Endothelial cell of umbilical vein (primary cell): ENCODE measurements around the gene IRF9. TPM values are rescaled to one million over a fixed set of nuclear protein-coding genes. Genes with fewer than 3 reads are reported as not detected.
"Not testable (repeated sequence)": the region's sequence is repeated elsewhere in the genome, so short reads cannot be mapped to it uniquely, and the experiment has no call there.

ENCODE experiments used
- BruUV-seq: library from RNA; stranded (reverse); fragments of 400-500 nt; replicated peaks from 2 replicates; lab custom pipeline; 2021; lab: Mats Ljungman, UMichigan
- CTCF ChIA-PET: fragments of 300-600, 350-600 bp; sonication (Branson Sonifier 250); formaldehyde crosslinking; loops from one replicate; lab custom pipeline; 2021; ENCODE audit warnings: antibody characterized with exemption, inconsistent platforms; lab: Charles Lee
- POLR2A ChIA-PET: fragments of 300-600, 350-600 bp; sonication (Branson Sonifier 250); formaldehyde crosslinking; loops from one replicate; lab custom pipeline; 2021; ENCODE audit warnings: antibody characterized with exemption, inconsistent platforms; lab: Charles Lee
- DNase-seq: peaks from one replicate; pipeline ENCODE4 v3.0.0-alpha.2; 2011; ENCODE audit warnings: low read depth, low spot score
- FAIRE-seq: peaks from 2 replicates; lab custom pipeline; 2011; peaks lifted over from hg19 to GRCh38; lab: Jason Lieb, UNC
- H2AFZ ChIP-seq: 2 replicates; pipeline ENCODE4 v1.6.0; 2012; ENCODE audit warnings: low read depth, low read length, control low read depth, inconsistent platforms
- H3K27ac ChIP-seq: 2 replicates; pipeline ENCODE4 v1.5.1; 2011; ENCODE audit warnings: low read depth, mild to moderate bottlenecking, control low read depth, low read length, moderate library complexity; ENCODE audit not compliant: insufficient read depth
- H3K27me3 ChIP-seq, 2 experiments: 2 replicates each; pipeline versions ENCODE4 v1.6.0 to v1.6.1; 2011; ENCODE audit warnings: low read length in 2 of 2, mixed read lengths in 1 of 2; ENCODE audit not compliant: control insufficient read depth in 2 of 2, insufficient read depth in 2 of 2
- H3K36me3 ChIP-seq, 2 experiments: 2 replicates in 1 of 2; 3 replicates in 1 of 2; pipeline ENCODE4 v1.5.1; 2011; ENCODE audit warnings: low read length in 2 of 2, mild to moderate bottlenecking in 1 of 2, moderate library complexity in 1 of 2; ENCODE audit not compliant: control insufficient read depth in 2 of 2, insufficient read depth in 2 of 2; ENCODE audit errors: extremely low read depth in 1 of 2
- H3K4me1 ChIP-seq: 3 replicates; pipeline ENCODE4 v1.5.1; 2011; ENCODE audit warnings: mild to moderate bottlenecking, low read length; ENCODE audit not compliant: control insufficient read depth, insufficient read depth; ENCODE audit errors: extremely low read depth
- H3K4me2 ChIP-seq: 2 replicates; pipeline ENCODE4 v1.6.1; 2011; ENCODE audit warnings: low read length, control low read depth, mixed read lengths; ENCODE audit not compliant: insufficient read depth
- H3K4me3 ChIP-seq, 3 experiments: fragments of 200-600 bp in 1 of 3; sonication (generic), shearing (Covaris generic) in 1 of 3; replicated peaks in 1 of 3; 2 replicates each; pipeline ENCODE4 v1.5.1; 2011 to 2016; ENCODE audit warnings: control low read depth in 3 of 3, low read length in 3 of 3, mild to moderate bottlenecking in 2 of 3, inconsistent platforms in 1 of 3, low read depth in 1 of 3, moderate library complexity in 1 of 3; ENCODE audit not compliant: insufficient read depth in 1 of 3
- H3K79me2 ChIP-seq: 2 replicates; pipeline ENCODE4 v1.6.0; 2012; ENCODE audit warnings: low read length, inconsistent platforms; ENCODE audit not compliant: control insufficient read depth, insufficient read depth
- H3K9ac ChIP-seq: replicated peaks from 2 replicates; pipeline ENCODE3; 2011; ENCODE audit warnings: low read length, control low read depth; ENCODE audit not compliant: insufficient read depth; ENCODE audit errors: extremely low read depth
- H3K9me1 ChIP-seq: replicated peaks from 3 replicates; pipeline ENCODE4 v1.6.0; 2011; ENCODE audit warnings: mild to moderate bottlenecking, low read length; ENCODE audit not compliant: control insufficient read depth, insufficient read depth; ENCODE audit errors: extremely low read depth
- H3K9me3 ChIP-seq: replicated peaks from 2 replicates; pipeline ENCODE4 v1.5.1; 2012; ENCODE audit warnings: low read length, inconsistent platforms; ENCODE audit not compliant: control insufficient read depth, insufficient read depth
- H4K20me1 ChIP-seq: replicated peaks from 2 replicates; pipeline ENCODE3; 2011; ENCODE audit warnings: mild to moderate bottlenecking, low read length; ENCODE audit not compliant: control insufficient read depth, insufficient read depth; ENCODE audit errors: extremely low read depth
- EZH2 ChIP-seq: IDR thresholded peaks from 2 replicates; pipeline ENCODE4 v1.6.1; 2012; ENCODE audit warnings: borderline replicate concordance, low read depth, mild to moderate bottlenecking, moderate library complexity, low read length, inconsistent platforms; ENCODE audit not compliant: severe bottlenecking
- FOS ChIP-seq: IDR thresholded peaks from 2 replicates; pipeline ENCODE4 v1.6.1; 2011; ENCODE audit warnings: mild to moderate bottlenecking, low read length, moderate library complexity, borderline replicate concordance; ENCODE audit not compliant: insufficient read depth
- GATA2 ChIP-seq: IDR thresholded peaks from 2 replicates; pipeline ENCODE4 v1.7.0; 2011; ENCODE audit warnings: low read depth, mild to moderate bottlenecking, moderate library complexity, mixed read lengths, low read length; ENCODE audit not compliant: insufficient read length, insufficient read depth
- JUN ChIP-seq: IDR thresholded peaks from 2 replicates; pipeline ENCODE4 v1.6.1; 2011; ENCODE audit warnings: borderline replicate concordance, low read depth; ENCODE audit not compliant: insufficient read length, insufficient read depth
- MYC ChIP-seq: IDR thresholded peaks from one replicate; pipeline ENCODE4 v1.6.1; 2011; ENCODE audit warnings: mild to moderate bottlenecking, low read depth, low read length
- POLR2A ChIP-seq: IDR thresholded peaks from 2 replicates; pipeline ENCODE4 v1.6.1; 2012; ENCODE audit warnings: low read depth, mild to moderate bottlenecking, control low read depth, low read length
- POLR2AphosphoS5 ChIP-seq: IDR thresholded peaks from 2 replicates; pipeline ENCODE4 v1.6.1; 2012; ENCODE audit warnings: low read depth, mild to moderate bottlenecking, control low read depth, low read length, moderate library complexity; ENCODE audit not compliant: insufficient read depth
- dilution Hi-C: fragments of 300-500 bp; cut with MboI; formaldehyde crosslinking; loops from one replicate; pipeline ENCODE4 v1.15.0; 2019; ENCODE audit warnings: low sequenced_read_pairs; ENCODE audit not compliant: extremely low pct_ligation_motif_present
- intact Hi-C: fragments of 100-400 bp; cut with micrococcal nuclease; formaldehyde crosslinking; loops from one replicate; pipeline ENCODE4 v1.10.0; 2022
- polyA plus RNA-seq, 4 experiments: library from polyadenylated mRNA; depleted of rRNA in 3 of 4; stranded (reverse) in 3 of 4; unstranded in 1 of 4; fragments of >200 nt; gene quantifications; 2 replicates each; pipeline versions ENCODE4 v1.2.1 to v1.2.3, GENCODE V29; 2011 to 2012; ENCODE audit warnings: missing spikeins in 1 of 4
- total RNA-seq: library from RNA; stranded (reverse); gene quantifications from 2 replicates; pipeline ENCODE4 v1.2.3, GENCODE V29; 2021
- TF ChIP-seq, protein P1 (sequence below), 2 donors: IDR thresholded peaks; 1 replicate in 1 of 2; 2 replicates in 1 of 2; pipeline ENCODE4 v1.5.1; 2011; ENCODE audit warnings: low read length in 2 of 2, mild to moderate bottlenecking in 2 of 2, moderate library complexity in 2 of 2, control low read depth in 1 of 2, inconsistent platforms in 1 of 2, low read depth in 1 of 2; ENCODE audit not compliant: insufficient read depth in 1 of 2; ENCODE audit errors: extremely low read depth in 1 of 2
- TF ChIP-seq, protein P2 (sequence below): IDR thresholded peaks from 2 replicates; pipeline ENCODE4 v1.6.1; 2011; ENCODE audit not compliant: insufficient read depth, insufficient read length

IRF9 gene
- total and polyA plus RNA-seq, 2 donors (not counting 3 experiments of a cell fraction or from before 2014, with no cell fraction given), result 44.6 to 46.1 TPM

DNA sequence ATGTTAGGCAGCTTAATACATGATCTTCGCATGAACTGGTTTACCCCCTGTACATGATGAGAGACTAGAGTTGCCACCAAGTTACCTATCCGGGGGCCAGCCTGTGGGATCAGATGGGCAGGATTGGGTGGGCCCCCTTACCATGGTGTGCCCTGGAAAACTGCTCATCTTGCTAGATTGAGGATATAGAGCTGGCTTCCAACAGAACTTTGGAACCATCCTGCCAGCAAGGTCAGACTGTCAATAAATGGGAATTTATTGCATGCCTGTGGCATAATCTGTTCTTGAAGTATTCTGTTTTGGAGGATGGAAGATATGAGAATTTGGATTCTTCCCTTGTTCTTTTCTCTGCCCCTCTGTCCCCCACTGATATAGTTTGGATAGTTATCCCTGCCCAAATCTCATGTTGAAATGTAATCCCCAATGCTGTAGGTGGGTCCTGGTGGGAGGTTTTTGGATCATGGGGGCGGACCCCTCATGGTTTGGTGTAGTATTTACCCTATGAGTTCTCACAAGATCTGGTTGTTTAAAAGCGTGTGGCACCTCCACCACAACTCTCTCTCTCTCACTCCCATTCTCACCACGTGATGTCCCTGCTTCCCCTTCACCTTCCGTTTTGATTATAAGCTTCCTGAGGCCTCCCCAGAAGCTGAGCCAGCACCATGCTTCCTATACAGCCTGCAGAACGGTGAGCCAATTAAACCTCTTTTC, 37.9 kb downstream of the IRF9 start:
- FAIRE-seq (no peak), DNase-seq (no peak)
- Histone ChIP-seq H3K9ac (no peak overlapping the region), H3K4me3 (no peak overlapping the region), H3K9me1 (no peaks in the 10 kb centered on the region), H3K27me3 (no peaks in the 10 kb centered on the region), H2AFZ (no peak overlapping the region), H3K4me1 (peaks cover 16% of the 10 kb centered on the region), H3K4me2 (no peak overlapping the region), H3K27ac (no peak overlapping the region), H3K79me2 (peaks cover 21% of the 10 kb centered on the region), H4K20me1 (no peaks in the 10 kb centered on the region), H3K9me3 (no peaks in the 10 kb centered on the region), H3K36me3 (peaks cover 0 to 2% of the 10 kb centered on the region in 2 experiments)
- TF ChIP-seq, protein P1, sequence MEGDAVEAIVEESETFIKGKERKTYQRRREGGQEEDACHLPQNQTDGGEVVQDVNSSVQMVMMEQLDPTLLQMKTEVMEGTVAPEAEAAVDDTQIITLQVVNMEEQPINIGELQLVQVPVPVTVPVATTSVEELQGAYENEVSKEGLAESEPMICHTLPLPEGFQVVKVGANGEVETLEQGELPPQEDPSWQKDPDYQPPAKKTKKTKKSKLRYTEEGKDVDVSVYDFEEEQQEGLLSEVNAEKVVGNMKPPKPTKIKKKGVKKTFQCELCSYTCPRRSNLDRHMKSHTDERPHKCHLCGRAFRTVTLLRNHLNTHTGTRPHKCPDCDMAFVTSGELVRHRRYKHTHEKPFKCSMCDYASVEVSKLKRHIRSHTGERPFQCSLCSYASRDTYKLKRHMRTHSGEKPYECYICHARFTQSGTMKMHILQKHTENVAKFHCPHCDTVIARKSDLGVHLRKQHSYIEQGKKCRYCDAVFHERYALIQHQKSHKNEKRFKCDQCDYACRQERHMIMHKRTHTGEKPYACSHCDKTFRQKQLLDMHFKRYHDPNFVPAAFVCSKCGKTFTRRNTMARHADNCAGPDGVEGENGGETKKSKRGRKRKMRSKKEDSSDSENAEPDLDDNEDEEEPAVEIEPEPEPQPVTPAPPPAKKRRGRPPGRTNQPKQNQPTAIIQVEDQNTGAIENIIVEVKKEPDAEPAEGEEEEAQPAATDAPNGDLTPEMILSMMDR (IDR thresholded peaks at IDR 0.05; ENCODE audit: extremely low read depth in 1 of 2, insufficient read depth in 1 of 2, low read depth in 1 of 2, low read length in 2 of 2), result no peak
- TF ChIP-seq POLR2A (no peak), FOS (no peak), POLR2AphosphoS5 (no peak), JUN (no peak), EZH2 (no peak), GATA2 (no peak), MYC (no peak)
- TF ChIP-seq, protein P2, sequence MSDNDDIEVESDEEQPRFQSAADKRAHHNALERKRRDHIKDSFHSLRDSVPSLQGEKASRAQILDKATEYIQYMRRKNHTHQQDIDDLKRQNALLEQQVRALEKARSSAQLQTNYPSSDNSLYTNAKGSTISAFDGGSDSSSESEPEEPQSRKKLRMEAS, result no peak
- intact Hi-C loops (no loop called here), dilution Hi-C loops (no loop called here)
- POLR2A ChIA-PET, result no interaction called here
- BruUV-seq, result no TSS peak
- CTCF ChIA-PET, result no interaction called here

DNA sequence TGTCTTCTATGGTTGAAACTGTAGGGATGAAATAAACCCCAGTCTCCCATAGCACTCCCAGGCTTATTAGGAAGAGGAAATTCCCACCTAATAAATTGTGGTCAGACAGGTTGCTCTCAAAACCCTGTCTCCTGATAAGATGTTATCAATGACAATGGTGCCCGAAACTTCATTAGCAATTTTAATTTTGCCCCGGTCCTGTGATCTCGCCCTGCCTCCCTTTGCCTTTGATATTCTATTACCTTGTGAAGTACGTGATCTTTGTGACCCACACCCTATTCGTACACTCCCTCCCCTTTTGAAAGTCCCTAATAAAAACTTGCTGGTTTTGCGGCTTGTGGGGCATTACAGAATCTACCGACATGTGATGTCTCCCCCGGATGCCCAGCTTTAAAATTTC, 41.5 kb downstream of the IRF9 start:
- H3K79me2 ChIP-seq, BruUV-seq, DNase-seq, dilution Hi-C loops, FAIRE-seq, H3K4me3 ChIP-seq, H3K9me1 ChIP-seq, POLR2A ChIA-PET, H4K20me1 ChIP-seq, H3K4me2 ChIP-seq, H3K9me3 ChIP-seq, H3K4me1 ChIP-seq, H3K27me3 ChIP-seq, H3K27ac ChIP-seq, intact Hi-C loops, H2AFZ ChIP-seq, H3K9ac ChIP-seq: not testable (repeated sequence)
- CTCF ChIA-PET, result interaction anchor here (0.8 kb wide), 1 partner anchor 11 kb away, joined by 3 read pairs; no protein-coding TSS in a partner anchor
- H3K36me3 ChIP-seq, result peaks cover 6 to 20% of the 10 kb centered on the region in 2 experiments
